B cell (primary cell): Measurements from ENCODE around the gene CFAP100. TPM values are rescaled to one million over a fixed set of nuclear protein-coding genes. Genes with fewer than 3 reads are reported as not detected.

Experiments used
- ATAC-seq: fragments of 200-7000 bp; cut with Tn5 transposase; one replicate; pipeline ENCODE4 v1.10.0; 2021; ENCODE audit warnings: low read depth, mild to moderate bottlenecking, moderate number of reproducible peaks, moderate library complexity
- CTCF ChIA-PET: fragments of 350-600 bp; sonication (Branson Sonifier 250); formaldehyde crosslinking; loops from one replicate; lab custom pipeline; 2021; ENCODE audit warnings: antibody characterized with exemption, inconsistent platforms; lab: Charles Lee
- POLR2A ChIA-PET: fragments of 350-600 bp; sonication (Branson Sonifier 250); formaldehyde crosslinking; loops from one replicate; lab custom pipeline; 2021; ENCODE audit warnings: antibody characterized with exemption; lab: Charles Lee
- DNase-seq: peaks from one replicate; pipeline ENCODE4 v3.0.0; 2013
- H2AFZ ChIP-seq: 2 replicates; pipeline ENCODE4 v1.6.1; 2012; ENCODE audit warnings: mild to moderate bottlenecking, low read depth, low read length; ENCODE audit not compliant: insufficient read depth, poor library complexity, severe bottlenecking
- H3K27ac ChIP-seq, 2 donors: 1 replicate in 1 of 2; 2 replicates in 1 of 2; pipeline ENCODE4 v1.5.1; 2012 to 2013; ENCODE audit warnings: low read length in 2 of 2, mild to moderate bottlenecking in 2 of 2, moderate library complexity in 1 of 2
- H3K27me3 ChIP-seq, 4 experiments: fragments of 200-600 bp in 1 of 4; sonication (generic) in 1 of 4; replicated peaks in 1 of 4; 1 replicate in 2 of 4; 2 replicates in 2 of 4; pipeline versions ENCODE4 v1.6.1 to v1.7.0; 2013 to 2016; ENCODE audit warnings: low read length in 3 of 4, mild to moderate bottlenecking in 2 of 4, mixed read lengths in 1 of 4, moderate library complexity in 1 of 4; ENCODE audit not compliant: insufficient read depth in 4 of 4, control insufficient read depth in 3 of 4; ENCODE audit errors: control extremely low read depth in 1 of 4
- H3K36me3 ChIP-seq, 2 experiments: replicated peaks in 1 of 2; 1 replicate in 1 of 2; 2 replicates in 1 of 2; pipeline versions ENCODE4 v1.6.1 to v1.7.1; 2013; ENCODE audit warnings: low read length in 1 of 2; ENCODE audit not compliant: insufficient read depth in 2 of 2, control insufficient read depth in 1 of 2; ENCODE audit errors: control extremely low read depth in 1 of 2, extremely low read depth in 1 of 2
- H3K4me1 ChIP-seq, 2 donors: fragments of 200-600 bp in 1 of 2; sonication (generic) in 1 of 2; 1 replicate in 1 of 2; 2 replicates in 1 of 2; pipeline versions ENCODE4 v1.5.1 to v1.6.1; 2013 to 2017; ENCODE audit warnings: low read length in 2 of 2; ENCODE audit not compliant: control insufficient read depth in 2 of 2, insufficient read depth in 2 of 2
- H3K4me2 ChIP-seq: replicated peaks from 2 replicates; pipeline ENCODE3; 2012; ENCODE audit warnings: mild to moderate bottlenecking, low read depth, low read length; ENCODE audit not compliant: poor library complexity, severe bottlenecking
- H3K4me3 ChIP-seq, 5 experiments: fragments of 200-600 bp in 1 of 5; sonication (generic) in 1 of 5; 1 replicate in 3 of 5; 2 replicates in 2 of 5; pipeline versions ENCODE4 v1.5.1 to v1.7.0; 2011 to 2016; ENCODE audit warnings: low read length in 4 of 5, mild to moderate bottlenecking in 4 of 5, low read depth in 2 of 5, control low read depth in 1 of 5, moderate library complexity in 1 of 5; ENCODE audit not compliant: insufficient read depth in 1 of 5; ENCODE audit errors: control extremely low read depth in 1 of 5, extremely low read depth in 1 of 5
- H3K79me2 ChIP-seq: fragments of 200-600 bp; sonication (generic); one replicate; pipeline ENCODE4 v1.6.0; 2016; ENCODE audit warnings: low read length; ENCODE audit not compliant: control insufficient read depth, insufficient read depth
- H3K9ac ChIP-seq: fragments of 200-600 bp; sonication (generic); 2 replicates; pipeline ENCODE4 v1.6.1; 2017; ENCODE audit warnings: mild to moderate bottlenecking, low read length, moderate library complexity
- H3K9me3 ChIP-seq, 3 donors: one replicate each; pipeline versions ENCODE4 v1.6.1 to v1.7.1; 2013; ENCODE audit warnings: low read length in 2 of 3; ENCODE audit not compliant: control insufficient read depth in 2 of 3, insufficient read depth in 1 of 3; ENCODE audit errors: control extremely low read depth in 1 of 3
- H4K20me1 ChIP-seq: 2 replicates; pipeline ENCODE4 v1.6.0; 2012; ENCODE audit warnings: mild to moderate bottlenecking, low read length; ENCODE audit not compliant: insufficient read depth, control insufficient read depth, poor library complexity, severe bottlenecking
- H3K27ac Mint-ChIP-seq: one replicate; pipeline ENCODE4 v1.8.0; 2021; ENCODE audit warnings: mixed read lengths
- H3K27me3 Mint-ChIP-seq: one replicate; pipeline ENCODE4 v1.8.0; 2021; ENCODE audit warnings: mixed read lengths
- H3K4me1 Mint-ChIP-seq: one replicate; pipeline ENCODE4 v1.8.0; 2021; ENCODE audit warnings: mixed read lengths
- H3K4me3 Mint-ChIP-seq: one replicate; pipeline ENCODE4 v1.8.0; 2021; ENCODE audit warnings: mixed read lengths
- H3K9me3 Mint-ChIP-seq: one replicate; pipeline ENCODE4 v1.8.0; 2022; ENCODE audit warnings: mixed read lengths; ENCODE audit not compliant: insufficient read depth
- CTCF ChIP-seq: fragments of 200-600 bp; IDR thresholded peaks from one replicate; pipeline ENCODE4 v1.8.0; 2022; ENCODE audit warnings: antibody characterized with exemption, mild to moderate bottlenecking
- EZH2 ChIP-seq: IDR thresholded peaks from 2 replicates; pipeline ENCODE4 v1.6.1; 2012; ENCODE audit warnings: borderline replicate concordance, low read depth, mild to moderate bottlenecking, moderate library complexity, low read length; ENCODE audit not compliant: insufficient read depth, poor library complexity, severe bottlenecking
- WGBS: methylation state at CpG from one replicate; pipeline ENCODE4 v1.1.5; 2013; ENCODE audit warnings: missing lambda C conversion rate; ENCODE audit not compliant: insufficient coverage; 5-methylcytosine and 5-hydroxymethylcytosine counted together
- intact Hi-C: fragments of 100-400 bp; cut with micrococcal nuclease; formaldehyde crosslinking; loops from one replicate; pipeline ENCODE4 v1.10.0; 2022
- polyA plus RNA-seq: library from polyadenylated mRNA; depleted of rRNA; stranded (reverse); fragments of >200 nt; gene quantifications from 2 replicates; pipeline ENCODE4 v1.2.3, GENCODE V29; 2012
- total RNA-seq, 2 donors: library from RNA; stranded (reverse); fragments of 120-200 nt in 1 of 2; gene quantifications; 1 replicate in 1 of 2; 2 replicates in 1 of 2; pipeline versions ENCODE4 v1.2.3 to v1.2.4, GENCODE V29; 2013 to 2022

CFAP100 gene
- total and polyA plus RNA-seq, 2 donors (not counting 1 experiment from before 2014, with no cell fraction given): not detected

- H3K4me2 ChIP-seq: no peak overlapping the region
- H3K27me3 Mint-ChIP-seq: peaks cover 24% of the 10 kb centered on the region
- H3K4me3 ChIP-seq: no peak overlapping the region
- ATAC-seq (no peak), DNase-seq (no peak)
- H3K4me3 Mint-ChIP-seq: no peak overlapping the region
- no peak overlapping the region for H3K27ac ChIP-seq
- peaks cover 20 to 21% of the 10 kb centered on the region in 2 donors for H3K4me1 ChIP-seq
- no peak overlapping the region for H2AFZ ChIP-seq
- 96% methylated on average over 6 of the region's 8 CpGs for WGBS
- no peaks in the 10 kb centered on the region for H3K79me2 ChIP-seq
- intact Hi-C loops: no loop called here
- H3K27ac Mint-ChIP-seq: no peak overlapping the region
- TF ChIP-seq CTCF: no peak
- no peak for TF ChIP-seq EZH2
- ChIA-PET CTCF (no interaction called here), POLR2A (no interaction called here)
- no peaks in the 10 kb centered on the region for H3K36me3 ChIP-seq
- peaks cover 0 to 37% (median 17%) of the 10 kb centered on the region in 4 experiments for H3K27me3 ChIP-seq
- H3K9me3 ChIP-seq: peaks cover 0 to 10% (median 0%) of the 10 kb centered on the region in 3 donors
- H3K9me3 Mint-ChIP-seq: no peaks in the 10 kb centered on the region
- H3K9ac ChIP-seq: no peak overlapping the region
- no peaks in the 10 kb centered on the region for H4K20me1 ChIP-seq
- H3K4me1 Mint-ChIP-seq: peaks cover 16% of the 10 kb centered on the region
Observed at GRCh38 chr3:126353694-126354321, 40.9 kb upstream of the CFAP100 start.

GRCh38 chr3:126354776-126355175, 39.9 kb upstream of the CFAP100 start:
- H3K36me3 ChIP-seq: no peaks in the 10 kb centered on the region
- ChIA-PET CTCF (no interaction called here), POLR2A (no interaction called here)
- intact Hi-C loops: loop anchor here (5.0 kb wide), 3 partner anchors 628 to 1698 kb away; partner anchors contain the start of genes PLXNA1 and SEC61A1
- ATAC-seq (no peak), DNase-seq (no peak)
- Mint-ChIP-seq H3K27me3 (peaks cover 32% of the 10 kb centered on the region), H3K4me3 (no peak overlapping the region), H3K4me1 (peaks cover 16% of the 10 kb centered on the region), H3K9me3 (no peaks in the 10 kb centered on the region), H3K27ac (no peak overlapping the region)
- peaks cover 0 to 40% (median 20%) of the 10 kb centered on the region in 4 experiments for H3K27me3 ChIP-seq
- no peaks in the 10 kb centered on the region for H3K79me2 ChIP-seq
- H3K9me3 ChIP-seq: peaks cover 0 to 10% (median 0%) of the 10 kb centered on the region in 3 donors
- WGBS: 90% methylated on average over 6 of the region's 7 CpGs
- TF ChIP-seq CTCF (no peak), EZH2 (no peak)
- no peak overlapping the region for H3K4me2 ChIP-seq
- H4K20me1 ChIP-seq: no peaks in the 10 kb centered on the region
- peaks cover 20 to 21% of the 10 kb centered on the region in 2 donors for H3K4me1 ChIP-seq
- no peak overlapping the region for H2AFZ ChIP-seq
- H3K27ac ChIP-seq: no peak overlapping the region
- H3K4me3 ChIP-seq: no peak overlapping the region
- H3K9ac ChIP-seq: no peak overlapping the region
